CD4-positive, CD25-positive, alpha-beta regulatory T cell (primary cell): ENCODE results near the gene ACTRT2. TPM values are rescaled to one million over a fixed set of nuclear protein-coding genes. Genes with fewer than 3 reads are reported as not detected.

ENCODE experiments used
- ATAC-seq, 2 donors: fragments of 150-1000 bp; cut with Tn5 transposase; one replicate each; pipeline ENCODE4 v1.10.0; 2021; ENCODE audit warnings: low read depth in 2 of 2, moderate number of reproducible peaks in 2 of 2, moderate library complexity in 1 of 2
- DNase-seq, 3 donors: peaks; one replicate each; pipeline versions ENCODE4 v3.0.0 to v3.0.0-alpha.2; 2012 to 2022; ENCODE audit warnings: mixed read lengths in 1 of 3
- H3K27ac ChIP-seq: one replicate; pipeline ENCODE4 v1.7.0; 2013; ENCODE audit warnings: mild to moderate bottlenecking, low read length; ENCODE audit not compliant: insufficient read depth, poor library complexity, severe bottlenecking
- H3K27me3 ChIP-seq: one replicate; pipeline ENCODE4 v1.7.0; 2013; ENCODE audit warnings: low read length; ENCODE audit not compliant: control insufficient read depth, insufficient read depth
- H3K36me3 ChIP-seq: one replicate; pipeline ENCODE4 v1.7.0; 2013; ENCODE audit warnings: mild to moderate bottlenecking, low read length, moderate library complexity; ENCODE audit not compliant: control insufficient read depth, insufficient read depth
- H3K4me1 ChIP-seq: 2 replicates; pipeline ENCODE4 v1.7.0; 2013; ENCODE audit warnings: mild to moderate bottlenecking, low read length; ENCODE audit not compliant: insufficient read depth, control insufficient read depth, poor library complexity, severe bottlenecking
- H3K4me3 ChIP-seq: one replicate; pipeline ENCODE4 v1.7.0; 2013; ENCODE audit warnings: low read depth, mild to moderate bottlenecking, low read length, moderate library complexity
- H3K9me3 ChIP-seq, 2 experiments: 1 replicate in 1 of 2; 2 replicates in 1 of 2; pipeline ENCODE4 v1.7.0; 2013; ENCODE audit warnings: low read length in 2 of 2, mild to moderate bottlenecking in 1 of 2, moderate library complexity in 1 of 2; ENCODE audit not compliant: control insufficient read depth in 2 of 2
- H3K27ac Mint-ChIP-seq, 3 donors: one replicate each; pipeline ENCODE4 v1.8.0; 2020 to 2022; ENCODE audit warnings: mild to moderate bottlenecking in 3 of 3, mixed read lengths in 3 of 3, moderate library complexity in 2 of 3
- H3K27me3 Mint-ChIP-seq: one replicate; pipeline ENCODE4 v1.8.0; 2022; ENCODE audit warnings: mild to moderate bottlenecking, mixed read lengths
- H3K36me3 Mint-ChIP-seq: one replicate; pipeline ENCODE4 v1.8.0; 2020; ENCODE audit warnings: mixed read lengths
- H3K4me1 Mint-ChIP-seq, 4 donors: one replicate each; pipeline ENCODE4 v1.8.0; 2020 to 2022; ENCODE audit warnings: mixed read lengths in 4 of 4, mild to moderate bottlenecking in 1 of 4
- H3K4me3 Mint-ChIP-seq, 4 donors: one replicate each; pipeline ENCODE4 v1.8.0; 2020 to 2022; ENCODE audit warnings: mild to moderate bottlenecking in 4 of 4, mixed read lengths in 4 of 4, moderate library complexity in 3 of 4
- H3K9me3 Mint-ChIP-seq, 7 donors: one replicate each; pipeline ENCODE4 v1.8.0; 2020 to 2022; ENCODE audit warnings: mixed read lengths in 7 of 7, mild to moderate bottlenecking in 3 of 7, moderate library complexity in 2 of 7
- polyA plus RNA-seq, 4 donors: library from polyadenylated mRNA; unstranded; fragments of 300-500 nt; fragmentation: Illumina TruSeq; gene quantifications; one replicate each; pipeline ENCODE4 v1.2.3, GENCODE V29; 2021
- total RNA-seq: library from RNA; stranded (reverse); gene quantifications from one replicate; pipeline ENCODE4 v1.2.3, GENCODE V29; 2022

ACTRT2 gene
- total and polyA plus RNA-seq, 5 donors from 2014 or later: not detected

- H3K27ac ChIP-seq: no peak overlapping the region
- no peak overlapping the region for H3K4me3 Mint-ChIP-seq
- no peaks in the 10 kb centered on the region for H3K27me3 Mint-ChIP-seq
- no peaks in the 10 kb centered on the region for H3K27me3 ChIP-seq
- H3K36me3 ChIP-seq: no peaks in the 10 kb centered on the region
- peaks cover 0 to 1% (median 0%) of the 10 kb centered on the region in 7 donors for H3K9me3 Mint-ChIP-seq
- H3K4me1 ChIP-seq: no peaks in the 10 kb centered on the region
- H3K9me3 ChIP-seq: no peaks in the 10 kb centered on the region
- ATAC-seq: no peak
- no peaks in the 10 kb centered on the region for H3K36me3 Mint-ChIP-seq
- H3K4me3 ChIP-seq: no peak overlapping the region
- DNase-seq: no peak
- no peak overlapping the region for H3K27ac Mint-ChIP-seq
- H3K4me1 Mint-ChIP-seq: no peaks in the 10 kb centered on the region
Observed at GRCh38 chr1:3026581-3027391, 5.5 kb downstream of the ACTRT2 start.

GRCh38 chr1:3027611-3028371 is 6.5 kb downstream of the ACTRT2 start:
- H3K9me3 Mint-ChIP-seq: peaks cover 0 to 1% (median 0%) of the 10 kb centered on the region in 7 donors

GRCh38 chr1:3028531-3029282 is 7.4 kb downstream of the ACTRT2 start:
- Histone ChIP-seq H3K9me3 (no peaks in the 10 kb centered on the region), H3K27me3 (no peaks in the 10 kb centered on the region), H3K27ac (no peak overlapping the region), H3K4me3 (no peak overlapping the region), H3K36me3 (no peaks in the 10 kb centered on the region), H3K4me1 (peaks cover 5% of the 10 kb centered on the region)
- no peak for DNase-seq
- no peak for ATAC-seq
- no peak overlapping the region for H3K4me3 Mint-ChIP-seq
- H3K27ac Mint-ChIP-seq: no peak overlapping the region
- H3K9me3 Mint-ChIP-seq: peaks cover 0 to 1% (median 0%) of the 10 kb centered on the region in 7 donors
- H3K4me1 Mint-ChIP-seq: peaks cover 0 to 14% (median 0%) of the 10 kb centered on the region in 4 donors
- H3K27me3 Mint-ChIP-seq: no peaks in the 10 kb centered on the region
- no peaks in the 10 kb centered on the region for H3K36me3 Mint-ChIP-seq

More at GRCh38 chr1:3027611-3028371, 6.5 kb downstream of the ACTRT2 start:
- no peak overlapping the region for H3K27ac Mint-ChIP-seq
- H3K36me3 Mint-ChIP-seq: no peaks in the 10 kb centered on the region
- Histone ChIP-seq H3K9me3 (no peaks in the 10 kb centered on the region), H3K27me3 (no peaks in the 10 kb centered on the region), H3K4me3 (no peak overlapping the region), H3K27ac (no peak overlapping the region), H3K4me1 (peaks cover 3% of the 10 kb centered on the region), H3K36me3 (no peaks in the 10 kb centered on the region)
- H3K4me3 Mint-ChIP-seq: no peak overlapping the region
- ATAC-seq (no peak), DNase-seq (no peak)
- no peaks in the 10 kb centered on the region for H3K27me3 Mint-ChIP-seq
- H3K4me1 Mint-ChIP-seq: peaks cover 0 to 5% (median 0%) of the 10 kb centered on the region in 4 donors

- DNase-seq: no peak
- Histone ChIP-seq H3K4me3 (no peak overlapping the region), H3K27me3 (no peaks in the 10 kb centered on the region), H3K36me3 (no peaks in the 10 kb centered on the region), H3K27ac (no peak overlapping the region), H3K9me3 (no peaks in the 10 kb centered on the region), H3K4me1 (peaks cover 5% of the 10 kb centered on the region)
- H3K9me3 Mint-ChIP-seq: peaks cover 0 to 1% (median 0%) of the 10 kb centered on the region in 7 donors
- no peak overlapping the region for H3K4me3 Mint-ChIP-seq
- H3K27ac Mint-ChIP-seq: no peak overlapping the region
- H3K36me3 Mint-ChIP-seq: no peaks in the 10 kb centered on the region
- H3K27me3 Mint-ChIP-seq: no peaks in the 10 kb centered on the region
- peaks cover 0 to 17% (median under 1%) of the 10 kb centered on the region in 4 donors for H3K4me1 Mint-ChIP-seq
- ATAC-seq: no peak
Observed at GRCh38 chr1:3029481-3029961, 8.3 kb downstream of the ACTRT2 start.

GRCh38 chr1:3029991-3030662 is 8.9 kb downstream of the ACTRT2 start:
- Histone ChIP-seq H3K4me1 (peaks cover 5% of the 10 kb centered on the region), H3K9me3 (no peaks in the 10 kb centered on the region), H3K4me3 (no peak overlapping the region), H3K27ac (no peak overlapping the region), H3K36me3 (no peaks in the 10 kb centered on the region), H3K27me3 (no peaks in the 10 kb centered on the region)
- Mint-ChIP-seq H3K4me3 (no peak overlapping the region), H3K4me1 (peaks cover 0 to 17% (median under 1%) of the 10 kb centered on the region in 4 donors), H3K9me3 (peaks cover 0 to 1% (median 0%) of the 10 kb centered on the region in 7 donors), H3K27me3 (no peaks in the 10 kb centered on the region), H3K27ac (no peak overlapping the region), H3K36me3 (no peaks in the 10 kb centered on the region)
- ATAC-seq (no peak), DNase-seq (no peak)

GRCh38 chr1:3030663-3031381 is 9.6 kb downstream of the ACTRT2 start:
- Mint-ChIP-seq H3K36me3 (no peaks in the 10 kb centered on the region), H3K27ac (no peak overlapping the region), H3K9me3 (peaks cover 0 to 1% (median 0%) of the 10 kb centered on the region in 7 donors), H3K4me3 (no peak overlapping the region), H3K4me1 (peaks cover 0 to 17% (median under 1%) of the 10 kb centered on the region in 4 donors), H3K27me3 (no peaks in the 10 kb centered on the region)
- no peaks in the 10 kb centered on the region for H3K27me3 ChIP-seq
- ATAC-seq: no peak
- no peak overlapping the region for H3K4me3 ChIP-seq
- no peaks in the 10 kb centered on the region for H3K9me3 ChIP-seq
- DNase-seq: no peak
- no peaks in the 10 kb centered on the region for H3K36me3 ChIP-seq
- no peak overlapping the region for H3K27ac ChIP-seq
- peaks cover 5% of the 10 kb centered on the region for H3K4me1 ChIP-seq
